NT2/D1 (cell line): Measurements from ENCODE around the gene VAV2.

Experiments used
- DNase-seq: peaks from one replicate; pipeline ENCODE4 v3.0.0-alpha.2; 2011; ENCODE audit warnings: low read depth, low spot score
- H3K27me3 ChIP-seq: 2 replicates; pipeline ENCODE4 v1.6.0; 2011; ENCODE audit warnings: mild to moderate bottlenecking; ENCODE audit not compliant: insufficient read length, insufficient read depth
- H3K36me3 ChIP-seq: 2 replicates; pipeline ENCODE4 v1.6.1; 2011; ENCODE audit warnings: mild to moderate bottlenecking, low read length, mixed read lengths; ENCODE audit not compliant: insufficient read depth, insufficient read length
- H3K4me1 ChIP-seq: 2 replicates; pipeline ENCODE4 v1.5.1; 2011; ENCODE audit not compliant: insufficient read depth, insufficient read length
- H3K4me3 ChIP-seq: 2 replicates; pipeline ENCODE4 v1.5.1; 2011; ENCODE audit warnings: low read depth; ENCODE audit not compliant: insufficient read length
- H3K9ac ChIP-seq: 2 replicates; pipeline ENCODE4 v1.6.0; 2011; ENCODE audit warnings: low read depth; ENCODE audit not compliant: insufficient read length
- H3K9me3 ChIP-seq: 2 replicates; pipeline ENCODE4 v1.5.1; 2011; ENCODE audit warnings: mild to moderate bottlenecking, low read length; ENCODE audit not compliant: insufficient read depth
- SUZ12 ChIP-seq: IDR thresholded peaks from 2 replicates; pipeline ENCODE4 v1.6.1; 2011; ENCODE audit not compliant: insufficient read length, insufficient read depth; ENCODE audit errors: extremely low read depth
- YY1 ChIP-seq: IDR thresholded peaks from 2 replicates; pipeline ENCODE4 v1.6.1; 2011; ENCODE audit not compliant: insufficient read length, insufficient read depth
- ZNF274 ChIP-seq: IDR thresholded peaks from 2 replicates; pipeline ENCODE4 v1.6.1; 2011; ENCODE audit warnings: mild to moderate bottlenecking, low read depth, low read length

Gene VAV2

GRCh38 chr9:133837627-133838597 lies 154.2 kb downstream of the VAV2 start:
- H3K36me3 ChIP-seq: peaks cover 14% of the 10 kb centered on the region
- no peak overlapping the region for H3K4me3 ChIP-seq
- TF ChIP-seq ZNF274 (no peak), YY1 (no peak), SUZ12 (no peak)
- no peak overlapping the region for H3K9ac ChIP-seq
- H3K4me1 ChIP-seq: peaks cover 50% of the 10 kb centered on the region
- H3K27me3 ChIP-seq: no peaks in the 10 kb centered on the region
- DNase-seq: no peak
- H3K9me3 ChIP-seq: no peaks in the 10 kb centered on the region

- Histone ChIP-seq H3K36me3 (peaks cover 22% of the 10 kb centered on the region), H3K4me3 (no peak overlapping the region), H3K4me1 (peaks cover 43% of the 10 kb centered on the region), H3K27me3 (no peaks in the 10 kb centered on the region), H3K9ac (no peak overlapping the region), H3K9me3 (no peaks in the 10 kb centered on the region)
- TF ChIP-seq ZNF274 (no peak), YY1 (no peak)
- DNase-seq: no peak
Measured at GRCh38 chr9:133836818-133837217, 155.3 kb downstream of the VAV2 start.

GRCh38 chr9:133836001-133836758 lies 155.9 kb downstream of the VAV2 start:
- H3K36me3 ChIP-seq: peaks cover 24% of the 10 kb centered on the region
- no peak for DNase-seq
- TF ChIP-seq YY1 (no peak), ZNF274 (no peak), SUZ12 (no peak)
- H3K9me3 ChIP-seq: no peaks in the 10 kb centered on the region
- H3K4me3 ChIP-seq: no peak overlapping the region
- H3K27me3 ChIP-seq: no peaks in the 10 kb centered on the region
- peaks cover 37% of the 10 kb centered on the region for H3K4me1 ChIP-seq
- no peak overlapping the region for H3K9ac ChIP-seq

DNA sequence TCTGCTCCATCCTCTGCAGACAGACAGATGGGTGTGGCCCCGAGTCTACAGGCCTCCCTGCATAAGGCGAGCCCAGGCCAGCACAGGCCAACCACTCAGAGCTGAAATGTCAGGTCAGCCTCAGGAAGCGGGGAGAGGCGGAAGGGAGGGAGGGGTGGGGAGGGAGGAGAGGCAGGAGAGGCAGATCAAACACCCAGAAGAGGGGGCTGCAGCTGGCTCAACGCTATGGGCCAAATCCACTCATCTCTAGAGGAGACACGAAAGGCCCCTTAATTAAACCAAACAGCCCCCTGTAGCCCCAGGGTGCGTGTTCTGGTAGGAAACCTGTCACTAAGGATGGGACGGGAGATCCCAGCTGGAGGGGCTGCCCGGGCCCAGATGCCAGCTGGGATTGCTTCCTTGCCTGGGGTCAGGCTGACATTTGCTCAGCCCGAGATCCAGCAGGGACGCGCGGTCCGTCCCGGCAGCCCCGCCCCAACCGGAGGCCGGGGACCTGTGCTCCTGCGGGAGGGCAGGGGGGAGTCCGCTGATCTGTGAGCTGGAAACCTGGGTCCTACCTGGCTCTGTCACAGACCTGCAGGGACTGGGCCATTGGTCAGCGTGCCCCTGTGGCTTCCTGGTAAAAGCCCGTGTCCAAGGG lies 156.7 kb downstream of the VAV2 start:
- H3K9me3 ChIP-seq: no peaks in the 10 kb centered on the region
- TF ChIP-seq SUZ12 (no peak), ZNF274 (no peak), YY1 (no peak)
- no peak for DNase-seq

GRCh38 chr9:133834080-133834976 lies 157.8 kb downstream of the VAV2 start:
- H3K9me3 ChIP-seq: no peaks in the 10 kb centered on the region
- H3K4me3 ChIP-seq: no peak overlapping the region
- no peak overlapping the region for H3K9ac ChIP-seq
- peaks cover 28% of the 10 kb centered on the region for H3K4me1 ChIP-seq
- H3K27me3 ChIP-seq: no peaks in the 10 kb centered on the region
- no peak for DNase-seq
- H3K36me3 ChIP-seq: peaks cover 39% of the 10 kb centered on the region
- no peak for TF ChIP-seq ZNF274
- no peak for TF ChIP-seq YY1
- TF ChIP-seq SUZ12: no peak

More for the DNA sequence above, 156.7 kb downstream of the VAV2 start:
- Histone ChIP-seq H3K27me3 (no peaks in the 10 kb centered on the region), H3K36me3 (peaks cover 29% of the 10 kb centered on the region), H3K9ac (no peak overlapping the region), H3K4me3 (no peak overlapping the region), H3K4me1 (peaks cover 31% of the 10 kb centered on the region)

- H3K9me3 ChIP-seq: no peaks in the 10 kb centered on the region
- no peak overlapping the region for H3K9ac ChIP-seq
- H3K4me3 ChIP-seq: no peak overlapping the region
- H3K36me3 ChIP-seq: peaks cover 46% of the 10 kb centered on the region
- no peak for DNase-seq
- TF ChIP-seq ZNF274: no peak
- TF ChIP-seq YY1: no peak
- TF ChIP-seq SUZ12: no peak
- H3K4me1 ChIP-seq: peaks cover 25% of the 10 kb centered on the region
- H3K27me3 ChIP-seq: no peaks in the 10 kb centered on the region
Measured at GRCh38 chr9:133833388-133834025, 158.6 kb downstream of the VAV2 start.
